GM18861 (cell line): ENCODE results near the gene DNHD1.

Source experiments
- ATAC-seq: cut with Tn5 transposase; IDR thresholded peaks from one replicate; pipeline ENCODE4 v1.9.1; 2021; ENCODE audit not compliant: unreplicated experiment

The DNHD1 gene

GRCh38 chr11:6586434-6587359, 89.6 kb downstream of the DNHD1 start:
- ATAC-seq = no peak

GRCh38 chr11:6587360-6587953, 90.4 kb downstream of the DNHD1 start:
- ATAC-seq = no peak

GRCh38 chr11:6588018-6588417, 90.9 kb downstream of the DNHD1 start:
- no peak for ATAC-seq

- no peak for ATAC-seq
Observed at GRCh38 chr11:6594142-6594768, 97.2 kb downstream of the DNHD1 start.

- no peak for ATAC-seq
Observed at GRCh38 chr11:6596239-6596877, 99.3 kb downstream of the DNHD1 start.

GRCh38 chr11:6598555-6598954, 101.5 kb downstream of the DNHD1 start:
- no peak for ATAC-seq

- ATAC-seq = no peak
Observed at GRCh38 chr11:6599449-6599848, 102.4 kb downstream of the DNHD1 start.

GRCh38 chr11:6599881-6600390, 102.9 kb downstream of the DNHD1 start:
- ATAC-seq = no peak

GRCh38 chr11:6601041-6601461, 104.0 kb downstream of the DNHD1 start:
- ATAC-seq = no peak

GRCh38 chr11:6602096-6602940, 105.2 kb downstream of the DNHD1 start:
- no peak for ATAC-seq

- peak; percentile 45 for ATAC-seq
Observed at GRCh38 chr11:6603287-6604080, 106.4 kb downstream of the DNHD1 start, which contains the start of the genes ILK and RRP8. TSS of gene ILK (plus strand) at chr11:6603774. CDS start at chr11:6604272, 498 bp downstream. TSS of gene RRP8 (minus strand) at chr11:6603616. CDS start at chr11:6603502, 114 bp downstream.

- peak; percentile 40 for ATAC-seq
Observed at GRCh38 chr11:6604081-6604626, 107.1 kb downstream of the DNHD1 start.

GRCh38 chr11:6604790-6605189, 107.7 kb downstream of the DNHD1 start:
- ATAC-seq = no peak

- ATAC-seq = peak; percentile 48
Observed at GRCh38 chr11:6606471-6607189, 109.5 kb downstream of the DNHD1 start.

- ATAC-seq = no peak
Observed at GRCh38 chr11:6607190-6607795, 110.2 kb downstream of the DNHD1 start.

GRCh38 chr11:6608011-6608410, 110.9 kb downstream of the DNHD1 start:
- ATAC-seq = no peak

- no peak for ATAC-seq
Observed at GRCh38 chr11:6608726-6609501, 111.8 kb downstream of the DNHD1 start.
